H1 (cell line): ENCODE data around the gene RBFOX1. TPM values are rescaled to one million over a fixed set of nuclear protein-coding genes. Genes with fewer than 3 reads are reported as not detected.

ENCODE experiments used
- CTCF ChIA-PET: fragments of 300-600 bp; sonication (Branson Sonifier 250); formaldehyde crosslinking; loops from one replicate; lab custom pipeline; 2021; ENCODE audit not compliant: partially characterized antibody; lab: Charles Lee
- POLR2A ChIA-PET: fragments of 300-600 bp; sonication (Branson Sonifier 250); formaldehyde crosslinking; loops from one replicate; lab custom pipeline; 2021; ENCODE audit warnings: inconsistent platforms; ENCODE audit not compliant: partially characterized antibody; lab: Charles Lee
- DNase-seq, 2 experiments: peaks; one replicate each; pipeline versions ENCODE4 v3.0.0 to v3.0.0-alpha.2; 2010 to 2022; ENCODE audit warnings: low spot score in 2 of 2, low read depth in 1 of 2, mixed read lengths in 1 of 2
- FAIRE-seq: peaks from 2 replicates; lab custom pipeline; 2011; peaks lifted over from hg19 to GRCh38; lab: Jason Lieb, UNC
- H2AFZ ChIP-seq: 2 replicates; pipeline ENCODE4 v1.8.1; 2012; ENCODE audit warnings: low read length, inconsistent platforms
- H2AK5ac ChIP-seq: 2 replicates; pipeline ENCODE4 v1.6.1; 2013; ENCODE audit warnings: low read depth, low read length
- H2BK120ac ChIP-seq: replicated peaks from 2 replicates; pipeline ENCODE3; 2013; ENCODE audit warnings: low read depth, low read length, inconsistent platforms
- H2BK12ac ChIP-seq: 2 replicates; pipeline ENCODE4 v1.6.1; 2013; ENCODE audit warnings: low read depth, low read length
- H2BK15ac ChIP-seq: 2 replicates; pipeline ENCODE4 v1.6.1; 2013; ENCODE audit warnings: low read length
- H2BK20ac ChIP-seq: 2 replicates; pipeline ENCODE4 v1.6.1; 2013; ENCODE audit warnings: low read length
- H2BK5ac ChIP-seq: 2 replicates; pipeline ENCODE4 v1.6.1; 2013; ENCODE audit warnings: low read depth, low read length
- H3K14ac ChIP-seq: 2 replicates; pipeline ENCODE4 v1.6.1; 2013; ENCODE audit warnings: inconsistent platforms; ENCODE audit not compliant: insufficient read length
- H3K18ac ChIP-seq: 2 replicates; pipeline ENCODE4 v1.6.1; 2013; ENCODE audit warnings: low read length; ENCODE audit errors: extremely low read depth
- H3K23ac ChIP-seq: 2 replicates; pipeline ENCODE4 v1.6.1; 2013; ENCODE audit warnings: inconsistent platforms; ENCODE audit not compliant: insufficient read length
- H3K23me2 ChIP-seq: 2 replicates; pipeline ENCODE4 v1.6.1; 2013; ENCODE audit warnings: low read depth, low read length
- H3K27ac ChIP-seq: 2 replicates; pipeline ENCODE4 v1.6.1; 2011; ENCODE audit warnings: low read depth, low read length, inconsistent platforms
- H3K27me3 ChIP-seq, 4 experiments: replicated peaks in 1 of 4; 1 replicate in 1 of 4; 2 replicates in 3 of 4; pipeline versions ENCODE4 v1.6.1 to v1.8.1; 2011 to 2013; ENCODE audit warnings: low read length in 3 of 4, mild to moderate bottlenecking in 3 of 4, inconsistent platforms in 2 of 4, mixed read lengths in 2 of 4, moderate library complexity in 1 of 4; ENCODE audit not compliant: control insufficient read depth in 3 of 4, insufficient read depth in 3 of 4; ENCODE audit errors: extremely low read depth in 1 of 4
- H3K36me3 ChIP-seq, 4 experiments: 2 replicates each; pipeline versions ENCODE4 v1.6.1 to v1.8.1; 2011 to 2013; ENCODE audit warnings: mild to moderate bottlenecking in 4 of 4, low read length in 3 of 4, moderate library complexity in 2 of 4, control low read depth in 1 of 4, inconsistent platforms in 1 of 4; ENCODE audit not compliant: insufficient read depth in 4 of 4, control insufficient read depth in 2 of 4
- H3K4ac ChIP-seq: replicated peaks from 2 replicates; pipeline ENCODE3; 2013; ENCODE audit warnings: low read length, low read depth, mixed read lengths, inconsistent platforms; ENCODE audit not compliant: insufficient read length
- H3K4me1 ChIP-seq, 4 experiments: replicated peaks in 1 of 4; 1 replicate in 1 of 4; 2 replicates in 3 of 4; pipeline versions ENCODE4 v1.6.1 to v1.8.1; 2011 to 2013; ENCODE audit warnings: low read length in 3 of 4, inconsistent platforms in 2 of 4, mixed read lengths in 1 of 4; ENCODE audit not compliant: insufficient read depth in 4 of 4, control insufficient read depth in 3 of 4
- H3K4me2 ChIP-seq, 2 experiments: 2 replicates each; pipeline versions ENCODE4 v1.6.1 to v1.8.1; 2011 to 2013; ENCODE audit warnings: low read depth in 2 of 2, low read length in 2 of 2, control low read depth in 1 of 2, inconsistent platforms in 1 of 2, mild to moderate bottlenecking in 1 of 2; ENCODE audit not compliant: insufficient read depth in 1 of 2
- H3K4me3 ChIP-seq, 4 experiments: fragments of 200-600, 300-600 bp in 1 of 4; sonication (generic), shearing (Covaris generic), sonication (Bioruptor Twin) in 1 of 4; 2 replicates each; pipeline versions ENCODE4 v1.5.1 to v1.8.1; 2011 to 2016; ENCODE audit warnings: low read length in 4 of 4, low read depth in 3 of 4, control low read depth in 2 of 4, inconsistent platforms in 2 of 4, mild to moderate bottlenecking in 2 of 4, mixed read lengths in 1 of 4, moderate library complexity in 1 of 4; ENCODE audit not compliant: insufficient read depth in 2 of 4; ENCODE audit errors: extremely low read depth in 1 of 4
- H3K56ac ChIP-seq: replicated peaks from 2 replicates; pipeline ENCODE3; 2013; ENCODE audit warnings: low read depth, mild to moderate bottlenecking, mixed read lengths, low read length, inconsistent platforms; ENCODE audit not compliant: insufficient read length
- H3K79me1 ChIP-seq: 2 replicates; pipeline ENCODE4 v1.6.1; 2013; ENCODE audit warnings: low read depth, low read length, control low read depth
- H3K79me2 ChIP-seq, 2 experiments: 2 replicates each; pipeline versions ENCODE4 v1.6.1 to v1.8.1; 2012 to 2013; ENCODE audit warnings: low read length in 2 of 2, mild to moderate bottlenecking in 2 of 2, inconsistent platforms in 1 of 2; ENCODE audit not compliant: insufficient read depth in 2 of 2, control insufficient read depth in 1 of 2
- H3K9ac ChIP-seq, 4 experiments: replicated peaks in 1 of 4; 1 replicate in 1 of 4; 2 replicates in 3 of 4; pipeline versions ENCODE4 v1.6.1 to v1.8.1; 2011 to 2013; ENCODE audit warnings: low read depth in 3 of 4, low read length in 3 of 4, control low read depth in 2 of 4, mild to moderate bottlenecking in 2 of 4, moderate library complexity in 2 of 4, inconsistent platforms in 1 of 4; ENCODE audit errors: extremely low read depth in 1 of 4
- H3K9me3 ChIP-seq, 2 experiments: 2 replicates each; pipeline versions ENCODE4 v1.6.1 to v1.8.1; 2012 to 2013; ENCODE audit warnings: mild to moderate bottlenecking in 2 of 2, moderate library complexity in 2 of 2, control low read depth in 1 of 2, inconsistent platforms in 1 of 2, low read depth in 1 of 2, low read length in 1 of 2, mixed read lengths in 1 of 2; ENCODE audit not compliant: insufficient read depth in 2 of 2
- H4K20me1 ChIP-seq, 2 experiments: replicated peaks in 1 of 2; 2 replicates each; pipeline versions ENCODE3 to v1.8.1; 2011 to 2013; ENCODE audit warnings: inconsistent platforms in 2 of 2, low read length in 2 of 2, mild to moderate bottlenecking in 1 of 2; ENCODE audit not compliant: insufficient read depth in 2 of 2, control insufficient read depth in 1 of 2
- H4K5ac ChIP-seq: 2 replicates; pipeline ENCODE4 v1.6.1; 2013; ENCODE audit warnings: low read length, low read depth, mixed read lengths, inconsistent platforms; ENCODE audit not compliant: insufficient read length
- H4K8ac ChIP-seq: 2 replicates; pipeline ENCODE4 v1.8.0; 2013; ENCODE audit warnings: mild to moderate bottlenecking, moderate library complexity, low read length, inconsistent platforms; ENCODE audit not compliant: insufficient read depth; ENCODE audit errors: extremely low read depth
- H4K91ac ChIP-seq: replicated peaks from 2 replicates; pipeline ENCODE3; 2013; ENCODE audit warnings: low read length, mixed read lengths, inconsistent platforms; ENCODE audit not compliant: insufficient read length
- ASH2L ChIP-seq: fragments of 200-600, 300-600 bp; sonication (generic); IDR thresholded peaks from one replicate; pipeline ENCODE4 v1.7.1; 2017; ENCODE audit warnings: low read length
- BRCA1 ChIP-seq: IDR thresholded peaks from 2 replicates; pipeline ENCODE4 v1.6.1; 2012; ENCODE audit warnings: low read depth, low read length, improper control_type of control experiment
- CBX8 ChIP-seq: fragments of 300-800, 300-1000 bp; sonication (generic); IDR thresholded peaks from 2 replicates; pipeline ENCODE4 v1.7.1; 2016; ENCODE audit warnings: low read depth, low read length, borderline replicate concordance
- EGR1 ChIP-seq: IDR thresholded peaks from 2 replicates; pipeline ENCODE4 v1.6.1; 2011; ENCODE audit warnings: low read depth, low read length, borderline replicate concordance
- GABPA ChIP-seq: IDR thresholded peaks from 2 replicates; pipeline ENCODE4 v1.6.1; 2011; ENCODE audit warnings: mild to moderate bottlenecking, low read length, moderate library complexity, borderline replicate concordance; ENCODE audit not compliant: insufficient read depth
- JUN ChIP-seq: IDR thresholded peaks from 2 replicates; pipeline ENCODE4 v1.6.1; 2011; ENCODE audit warnings: low read depth, mild to moderate bottlenecking, improper control_type of control experiment, low read length
- MAFK ChIP-seq: IDR thresholded peaks from 2 replicates; pipeline ENCODE4 v1.6.1; 2012; ENCODE audit warnings: low read depth, mild to moderate bottlenecking, improper control_type of control experiment, low read length
- NRF1 ChIP-seq: IDR thresholded peaks from 2 replicates; pipeline ENCODE4 v1.6.1; 2011; ENCODE audit warnings: mild to moderate bottlenecking, low read depth, low read length, improper control_type of control experiment
- RXRA ChIP-seq: IDR thresholded peaks from 2 replicates; pipeline ENCODE4 v1.6.1; 2011; ENCODE audit warnings: low read depth, mild to moderate bottlenecking, low read length, moderate library complexity; ENCODE audit not compliant: insufficient read depth
- SIX5 ChIP-seq: IDR thresholded peaks from 2 replicates; pipeline ENCODE4 v1.6.1; 2011; ENCODE audit warnings: mild to moderate bottlenecking, low read depth, low read length
- SP2 ChIP-seq: IDR thresholded peaks from 2 replicates; pipeline ENCODE4 v1.6.1; 2012; ENCODE audit warnings: mild to moderate bottlenecking, low read length, inconsistent platforms
- SP4 ChIP-seq: IDR thresholded peaks from 2 replicates; pipeline ENCODE4 v1.6.1; 2012; ENCODE audit warnings: low read length, inconsistent platforms
- TAF7 ChIP-seq: optimal IDR thresholded peaks from 2 replicates; pipeline ENCODE3; 2011; ENCODE audit warnings: low read depth, mild to moderate bottlenecking, inconsistent platforms, low read length, moderate library complexity, borderline replicate concordance
- TCF12 ChIP-seq: IDR thresholded peaks from 2 replicates; pipeline ENCODE4 v1.6.1; 2011; ENCODE audit warnings: low read depth, mild to moderate bottlenecking, low read length
- YY1 ChIP-seq: IDR thresholded peaks from 2 replicates; pipeline ENCODE4 v1.6.1; 2011; ENCODE audit warnings: low read depth, mild to moderate bottlenecking, low read length
- WGBS, 2 experiments: shearing (Covaris generic) in 1 of 2; methylation state at CpG; one replicate each; pipeline versions ENCODE4 v1.1.6 to v1.1.7; 2013 to 2015; ENCODE audit warnings: low lambda C conversion rate in 2 of 2, mixed read lengths in 2 of 2, inconsistent platforms in 1 of 2, low coverage in 1 of 2, missing lambda C conversion rate in 1 of 2; ENCODE audit not compliant: insufficient replicate concordance in 2 of 2, insufficient coverage in 1 of 2, insufficient read length in 1 of 2; ENCODE audit errors: extremely low coverage in 1 of 2, missing lambda C conversion rate in 1 of 2; 5-methylcytosine and 5-hydroxymethylcytosine counted together
- polyA plus RNA-seq, 7 experiments: library from polyadenylated mRNA; depleted of rRNA in 3 of 7; stranded (reverse) in 5 of 7; unstranded in 2 of 7; fragments of >200 nt in 5 of 7; fragments of 200-250 nt in 2 of 7; gene quantifications; 1 replicate in 5 of 7; 2 replicates in 1 of 7; 4 replicates in 1 of 7; pipeline versions ENCODE4 v1.2.1 to v1.2.3, GENCODE V29; 2011 to 2013; ENCODE audit warnings: missing spikeins in 2 of 7, mixed read lengths in 2 of 7
- total RNA-seq: library from RNA; stranded (reverse); fragmentation: NEBNext Ultra II Directional; extraction: Animal tissue kit (Norgen Biotek cat#: 25700); gene quantifications from 2 replicates; pipeline ENCODE4 v1.2.1, GENCODE V29; 2021

Gene RBFOX1
- total and polyA plus RNA-seq, 2 of the 8 experiments (the other 6 are each of a cell fraction or from before 2014, with no cell fraction given) = 1.7 to 2.8 TPM

DNA sequence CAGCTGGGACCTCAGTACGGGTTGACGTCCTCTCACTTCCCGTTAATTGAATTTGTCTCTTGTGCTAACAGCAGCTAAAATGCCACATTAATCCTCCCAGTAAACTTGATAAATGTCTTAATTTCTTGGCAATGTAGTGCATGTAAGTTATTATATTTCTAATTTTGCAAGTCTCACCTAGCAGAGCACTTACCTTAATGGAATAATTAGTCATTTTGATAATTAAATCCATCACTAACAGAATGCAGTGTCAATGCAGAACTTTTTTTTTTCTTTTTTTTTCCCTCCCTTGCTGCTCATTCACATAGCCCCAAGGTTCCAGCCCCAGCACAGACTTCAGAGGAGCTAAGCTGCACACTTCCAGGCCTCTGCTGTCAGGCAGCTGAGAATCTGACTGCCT is 376.5 kb downstream of the RBFOX1 start:
- 83% methylated on average over 3 of the region's 3 CpGs; no CpG with 5 or more reads in 1 of the 2 experiments for WGBS, 2 experiments
- Histone ChIP-seq H2BK20ac (no peak overlapping the region), H4K20me1 (no peaks in the 10 kb centered on the region), H3K36me3 (no peaks in the 10 kb centered on the region), H3K18ac (no peak overlapping the region), H4K91ac (no peak overlapping the region), H3K27ac (no peak overlapping the region), H2AFZ (no peak overlapping the region), H2AK5ac (no peak overlapping the region), H4K8ac (no peak overlapping the region), H3K23me2 (no peaks in the 10 kb centered on the region), H2BK12ac (no peak overlapping the region), H3K4me3 (no peak overlapping the region), H2BK120ac (no peak overlapping the region), H3K23ac (no peak overlapping the region), H2BK15ac (no peak overlapping the region), H3K56ac (no peak overlapping the region), H3K27me3 (peaks cover 0 to 1% (median 0%) of the 10 kb centered on the region in 4 experiments; a peak in 1 of 7 replicates), H3K79me1 (no peaks in the 10 kb centered on the region), H2BK5ac (no peak overlapping the region), H3K9ac (no peak overlapping the region), H3K4ac (no peak overlapping the region), H3K9me3 (no peaks in the 10 kb centered on the region), H3K14ac (no peak overlapping the region), H3K79me2 (no peaks in the 10 kb centered on the region), H4K5ac (no peak overlapping the region), H3K4me1 (peaks cover 0 to 2% (median 0%) of the 10 kb centered on the region in 4 experiments; a peak in 1 of 7 replicates), H3K4me2 (no peak overlapping the region)
- FAIRE-seq (no peak), DNase-seq (no peak)
- POLR2A ChIA-PET = no interaction called here
- CTCF ChIA-PET = no interaction called here
- TF ChIP-seq NRF1 (no peak), SP2 (no peak), SIX5 (no peak), CBX8 (no peak), TAF7 (no peak), JUN (no peak), RXRA (no peak), BRCA1 (no peak), YY1 (no peak), SP4 (no peak), GABPA (no peak), MAFK (no peak), TCF12 (no peak), ASH2L (no peak), EGR1 (no peak)
